Measurements from ENCODE around the gene TAAR6. TPM values are rescaled to one million over a fixed set of nuclear protein-coding genes. Genes with fewer than 3 reads are reported as not detected.

Gene TAAR6
- total RNA-seq (2022; extraction: Qiagen RNA extraction) = not detected in 5 replicates

GRCh38 chr6:132570221-132570777 is at the start of gene TAAR6:
TAAR6 (plus strand) TSS chr6:132570322; CDS start chr6:132570322, 0 bp downstream.

GRCh38 chr6:132537977-132538376 is 32.1 kb upstream of the TAAR6 start, which contains the start of gene TAAR9:
TAAR9 (plus strand) TSS chr6:132538277; CDS start chr6:132538290, 13 bp downstream.

GRCh38 chr6:132552372-132552771 is 17.8 kb upstream of the TAAR6 start, which contains the start of gene TAAR8:
TAAR8 (plus strand) TSS chr6:132552672; CDS start chr6:132552693, 21 bp downstream.

GRCh38 chr6:132589454-132589853 is 19.3 kb downstream of the TAAR6 start, which contains the start of gene TAAR5:
TAAR5 (minus strand) TSS chr6:132589741; CDS start chr6:132589686, 55 bp downstream.

Other genes with a start within 250 kb of the TAAR6 start
- gene MOXD1, start 168.8 kb upstream of the TAAR6 start, total RNA-seq (2022; extraction: Qiagen RNA extraction) = 1.4 to 1.9 TPM (median 1.7 TPM) in 5 replicates
- gene STX7, start 57.2 kb upstream of the TAAR6 start, total RNA-seq (2022; extraction: Qiagen RNA extraction) = 18.0 to 24.7 TPM (median 23.3 TPM) in 5 replicates
- gene TAAR9, start 32.0 kb upstream of the TAAR6 start, total RNA-seq (2022; extraction: Qiagen RNA extraction) = not detected in 5 replicates
- not detected in 5 replicates for gene TAAR8, start 17.6 kb upstream of the TAAR6 start, total RNA-seq (2022; extraction: Qiagen RNA extraction)
- not detected in 5 replicates for gene TAAR5, start 19.4 kb downstream of the TAAR6 start, total RNA-seq (2022; extraction: Qiagen RNA extraction)
- gene TAAR2, start 54.0 kb downstream of the TAAR6 start, total RNA-seq (2022; extraction: Qiagen RNA extraction) = not detected in 5 replicates
- not detected in 5 replicates for gene TAAR1, start 88.9 kb downstream of the TAAR6 start, total RNA-seq (2022; extraction: Qiagen RNA extraction)
- 0.06 to 0.15 TPM (median 0.10 TPM) in 3 of 5 replicates, not detected in the others for gene VNN1, start 143.7 kb downstream of the TAAR6 start, total RNA-seq (2022; extraction: Qiagen RNA extraction)
- gene VNN2, start 187.6 kb downstream of the TAAR6 start, total RNA-seq (2022; extraction: Qiagen RNA extraction) = 0.22 TPM in 1 of 5 replicates, not detected in the others
- 4.5 to 5.1 TPM (median 5.0 TPM) in 5 replicates for gene SLC18B1, start 228.3 kb downstream of the TAAR6 start, total RNA-seq (2022; extraction: Qiagen RNA extraction)
- gene RPS12, start 244.2 kb downstream of the TAAR6 start, total RNA-seq (2022; extraction: Qiagen RNA extraction) = 1,824 to 2,014 TPM (median 1,903 TPM) in 5 replicates

Measured in A549 treated with Mapracorat at 1 μM for 4 hours (cell line).